Panc1 (cell line): ENCODE data around the gene MGAT5. TPM values are rescaled to one million over a fixed set of nuclear protein-coding genes. Genes with fewer than 3 reads are reported as not detected.
"Not testable (repeated sequence)": the region's sequence is repeated elsewhere in the genome, so short reads cannot be mapped to it uniquely, and the experiment has no call there.

ENCODE experiments used
- ATAC-seq: fragments of 200-7000 bp; cut with Tn5 transposase; 2 replicates; pipeline ENCODE4 v1.9.1; 2020; ENCODE audit warnings: mild to moderate bottlenecking, moderate library complexity
- BruUV-seq: library from RNA; stranded (reverse); fragments of 400-500 nt; replicated peaks from 2 replicates; lab custom pipeline; 2021; lab: Mats Ljungman, UMichigan
- CTCF ChIA-PET: fragments of 300-600 bp; sonication (Branson Sonifier 250); formaldehyde crosslinking; loops from one replicate; lab custom pipeline; 2022; ENCODE audit warnings: antibody characterized with exemption; lab: Charles Lee
- POLR2A ChIA-PET: fragments of 300-600 bp; sonication (Branson Sonifier 250); formaldehyde crosslinking; loops from one replicate; lab custom pipeline; 2022; ENCODE audit warnings: antibody characterized with exemption; lab: Charles Lee
- DNase-seq: peaks from one replicate; pipeline ENCODE4 v3.0.0-alpha.2; 2010; ENCODE audit warnings: low read depth, low spot score
- H3K27ac ChIP-seq: 2 replicates; pipeline ENCODE4 v1.5.1; 2011; ENCODE audit warnings: mild to moderate bottlenecking, low read length, inconsistent platforms
- H3K27me3 ChIP-seq: fragments of 200-500 bp; sonication (Bioruptor generic); 2 replicates; pipeline ENCODE4 v1.6.0; 2014; ENCODE audit warnings: low read length, inconsistent platforms; ENCODE audit not compliant: control insufficient read depth, insufficient read depth
- H3K36me3 ChIP-seq: fragments of 200-500 bp; sonication (Bioruptor generic); 2 replicates; pipeline ENCODE4 v1.5.1; 2014; ENCODE audit warnings: inconsistent platforms, mild to moderate bottlenecking, low read length, moderate library complexity; ENCODE audit not compliant: control insufficient read depth, insufficient read depth
- H3K4me1 ChIP-seq: 2 replicates; pipeline ENCODE4 v1.5.1; 2011; ENCODE audit warnings: inconsistent platforms, mild to moderate bottlenecking, low read length, moderate library complexity; ENCODE audit not compliant: control insufficient read depth, insufficient read depth
- H3K4me3 ChIP-seq, 2 experiments: 2 replicates each; pipeline ENCODE4 v1.5.1; 2011 to 2012; ENCODE audit warnings: low read depth in 2 of 2, low read length in 2 of 2, mild to moderate bottlenecking in 2 of 2, inconsistent platforms in 1 of 2, moderate library complexity in 1 of 2
- H3K9me3 ChIP-seq: fragments of 200-500 bp; sonication (Bioruptor generic); 2 replicates; pipeline ENCODE4 v1.5.1; 2014; ENCODE audit warnings: low read depth, mild to moderate bottlenecking, inconsistent platforms, low read length, moderate library complexity; ENCODE audit not compliant: control insufficient read depth, insufficient read depth
- CTCF ChIP-seq: fragments of 450-650 bp; IDR thresholded peaks from 2 replicates; pipeline ENCODE4 v1.5.1; 2017; ENCODE audit warnings: mild to moderate bottlenecking
- POLR2AphosphoS5 ChIP-seq: IDR thresholded peaks from 2 replicates; pipeline ENCODE4 v1.6.1; 2012; ENCODE audit warnings: mild to moderate bottlenecking, low read depth, low read length, moderate library complexity
- REST ChIP-seq, 2 experiments: IDR thresholded peaks; 2 replicates each; pipeline ENCODE4 v1.6.1; 2011 to 2012; ENCODE audit warnings: low read depth in 2 of 2, control low read depth in 1 of 2, low read length in 1 of 2, mild to moderate bottlenecking in 1 of 2, moderate library complexity in 1 of 2; ENCODE audit not compliant: insufficient read depth in 1 of 2
- SIN3A ChIP-seq: IDR thresholded peaks from 2 replicates; pipeline ENCODE4 v1.6.1; 2012; ENCODE audit warnings: low read depth, mild to moderate bottlenecking, low read length, moderate library complexity, borderline replicate concordance; ENCODE audit not compliant: insufficient read depth
- TCF7L2 ChIP-seq: IDR thresholded peaks from 2 replicates; pipeline ENCODE4 v1.6.1; 2011; ENCODE audit warnings: mild to moderate bottlenecking, low read depth, low read length, inconsistent platforms
- in situ Hi-C: cut with HindIII; loops from 2 replicates; pipeline ENCODE4 v1.10.0; 2016; ENCODE audit warnings: low sequenced_read_pairs, low pct_unique_long_range_greater_than_20kb
- intact Hi-C: fragments of 100-400 bp; cut with micrococcal nuclease; formaldehyde crosslinking; loops from one replicate; pipeline ENCODE4 v1.10.0; 2022; ENCODE audit not compliant: unreplicated experiment
- total RNA-seq: library from RNA; stranded (reverse); gene quantifications from one replicate; pipeline ENCODE4 v1.2.1, GENCODE V29; 2021; ENCODE audit not compliant: unreplicated experiment

The MGAT5 gene
- total RNA-seq, 1 experiment from 2014 or later: 22.1 TPM

GRCh38 chr2:134470561-134471168, 216.8 kb downstream of the MGAT5 start:
- DNase-seq: no peak
- no peak for TF ChIP-seq REST (IDR thresholded peaks at IDR 0.05; ENCODE audit: insufficient read depth in 1 of 2, low read depth in 2 of 2, low read length in 1 of 2)
- TF ChIP-seq POLR2AphosphoS5: no peak
- no peak for TF ChIP-seq TCF7L2
- TF ChIP-seq SIN3A: no peak
- TF ChIP-seq CTCF: no peak
- ChIA-PET POLR2A (no interaction called here), CTCF (no interaction called here)
- Histone ChIP-seq H3K27me3 (no peaks in the 10 kb centered on the region; the same call in 1 of the 2 replicates), H3K36me3 (no peaks in the 10 kb centered on the region), H3K9me3 (no peaks in the 10 kb centered on the region), H3K4me1 (no peaks in the 10 kb centered on the region), H3K27ac (no peak overlapping the region), H3K4me3 (no peak overlapping the region)
- in situ Hi-C loops: no loop called here
- intact Hi-C loops: no loop called here
- no peak for ATAC-seq
- no TSS peak for BruUV-seq

- POLR2A ChIA-PET, H3K4me1 ChIP-seq, intact Hi-C loops, H3K27me3 ChIP-seq, H3K9me3 ChIP-seq, ATAC-seq, H3K36me3 ChIP-seq, DNase-seq, CTCF ChIA-PET, H3K27ac ChIP-seq, H3K4me3 ChIP-seq, BruUV-seq, in situ Hi-C loops: not testable (repeated sequence)
These were observed 223.1 kb downstream of the MGAT5 start for GRCh38 chr2:134476982-134477381.

- Histone ChIP-seq H3K4me3 (no peak overlapping the region), H3K9me3 (no peaks in the 10 kb centered on the region), H3K36me3 (no peaks in the 10 kb centered on the region), H3K27me3 (peaks cover 2% of the 10 kb centered on the region), H3K4me1 (no peaks in the 10 kb centered on the region), H3K27ac (no peak overlapping the region)
- DNase-seq (no peak), ATAC-seq (no peak)
- TF ChIP-seq CTCF (no peak), REST (IDR thresholded peaks at IDR 0.05; ENCODE audit: insufficient read depth in 1 of 2, low read depth in 2 of 2, low read length in 1 of 2) (no peak), POLR2AphosphoS5 (no peak), SIN3A (no peak)
- intact Hi-C loops: no loop called here
- BruUV-seq: no TSS peak
- ChIA-PET CTCF (no interaction called here), POLR2A (no interaction called here)
- in situ Hi-C loops: no loop called here
These were observed 225.9 kb downstream of the MGAT5 start for GRCh38 chr2:134479696-134480330.
